ENCODE measurements around the gene CYP1B1. TPM values are rescaled to one million over a fixed set of nuclear protein-coding genes. Genes with fewer than 3 reads are reported as not detected.
"Not testable (repeated sequence)": the region's sequence is repeated elsewhere in the genome, so short reads cannot be mapped to it uniquely, and the experiment has no call there.

Gene CYP1B1
- total and polyA plus RNA-seq, 2 experiments from 2014 or later = 56.0 to 116 TPM

DNA sequence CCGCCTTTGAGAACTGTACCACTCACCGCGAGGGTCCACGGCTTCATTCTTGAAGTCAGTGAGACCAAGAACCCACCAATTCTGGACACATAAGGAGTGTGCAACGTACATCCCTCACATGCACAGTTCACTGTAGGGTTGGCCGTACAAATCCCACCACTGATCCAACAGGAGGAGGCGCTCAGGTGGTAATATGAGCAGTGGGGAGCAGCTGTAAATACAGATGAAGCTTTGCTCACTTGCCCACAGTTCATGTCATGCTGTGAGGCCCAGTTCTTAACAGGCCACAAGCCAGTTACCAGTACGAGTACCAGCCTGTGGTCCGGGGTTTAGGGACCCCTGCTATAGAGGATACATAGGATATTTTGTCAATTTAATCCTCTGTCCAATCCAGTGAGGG lies 54.4 kb downstream of the CYP1B1 start:
- Histone ChIP-seq H4K20me1 (ENCODE audit: insufficient read depth) (no peaks in the 10 kb centered on the region), H3K79me2 (ENCODE audit: insufficient read depth) (no peaks in the 10 kb centered on the region), H3K9me3 (ENCODE audit: low read depth) (no peaks in the 10 kb centered on the region), H3K4me2 (ENCODE audit: unreplicated experiment) (no peak overlapping the region), H3F3A (ENCODE audit: insufficient read depth) (0 out of 2 replicates have a peak, but pooled peaks cover under 1% of the 10 kb centered on the region), H3K4me1 (ENCODE audit: insufficient read depth) (peaks cover 4% of the 10 kb centered on the region; the same call in 1 of the 2 replicates), H2AFZ (no peak overlapping the region), H3K4me3 (no peak overlapping the region), H3K27me3 (replicated peaks; ENCODE audit: insufficient read depth) (no peaks in the 10 kb centered on the region), H3K36me3 (ENCODE audit: low read depth) (no peaks in the 10 kb centered on the region), H3K9ac (no peak overlapping the region), H3K27ac (no peak overlapping the region), H3K9me2 (ENCODE audit: insufficient read depth) (no peaks in the 10 kb centered on the region; the same call in 1 of the 2 replicates)
- TF ChIP-seq EZH2 (IDR thresholded peaks at IDR 0.05; ENCODE audit: insufficient read depth, poor library complexity, severe bottlenecking) (no peak), EZH2phosphoT487 (IDR thresholded peaks at IDR 0.05; ENCODE audit: insufficient read depth, low read depth) (no peak)
- 83 to 86% methylated on average over 9 of the region's 9 CpGs for WGBS, 2 experiments (ENCODE audit: low coverage in 1 of 2, low lambda C conversion rate in 2 of 2, missing lambda C conversion rate in 2 of 2)
- in situ Hi-C loops (cut with MboI) = no loop called here
- no peak for DNase-seq

DNA sequence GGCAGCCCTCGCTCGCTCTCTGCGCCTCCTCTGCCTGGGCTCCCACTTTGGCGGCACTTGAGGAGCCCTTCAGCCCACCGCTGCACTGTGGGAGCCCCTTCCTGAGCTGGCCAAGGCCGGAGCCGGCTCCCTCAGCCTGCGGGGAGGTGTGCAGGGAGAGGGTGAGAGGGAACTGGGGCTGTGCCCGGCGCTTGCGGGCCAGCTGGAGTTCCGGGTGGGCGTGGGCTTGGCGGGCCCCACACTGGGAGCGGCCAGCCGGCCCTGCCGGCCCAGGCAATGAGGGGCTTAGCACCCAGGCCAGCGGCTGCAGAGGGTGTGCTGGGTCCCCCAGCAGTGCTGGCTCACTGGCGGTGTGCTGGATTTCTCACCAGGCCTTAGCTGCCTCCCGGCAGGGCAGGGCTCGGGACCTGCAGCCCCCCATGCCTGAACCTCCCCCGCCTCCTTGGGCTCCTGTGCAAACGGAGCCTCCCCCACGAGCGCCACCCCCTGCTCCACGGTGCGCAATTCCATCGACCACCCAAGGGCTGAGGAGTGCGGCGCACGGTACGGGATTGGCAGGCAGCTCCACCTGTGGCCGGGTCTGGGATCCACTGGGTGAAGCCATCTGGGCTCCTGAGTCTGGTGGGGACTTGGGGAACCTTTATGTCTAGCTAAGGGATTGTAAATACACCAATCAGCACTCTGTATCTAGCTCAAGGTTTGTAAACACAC lies 55.4 kb downstream of the CYP1B1 start:
- WGBS, 2 experiments (ENCODE audit: low coverage in 1 of 2, low lambda C conversion rate in 2 of 2, missing lambda C conversion rate in 2 of 2) = 94 to 95% methylated on average over 22 to 33 of the region's 33 CpGs
- H3K27ac ChIP-seq; DNase-seq; H3K4me1 ChIP-seq (ENCODE audit: insufficient read depth); H3K9me3 ChIP-seq (ENCODE audit: low read depth); H3K4me3 ChIP-seq; H3K36me3 ChIP-seq (ENCODE audit: low read depth); H3K4me2 ChIP-seq (ENCODE audit: unreplicated experiment); H3K27me3 ChIP-seq (replicated peaks; ENCODE audit: insufficient read depth); H3K9ac ChIP-seq; in situ Hi-C loops (cut with MboI); H3K79me2 ChIP-seq (ENCODE audit: insufficient read depth); H4K20me1 ChIP-seq (ENCODE audit: insufficient read depth); H3K9me2 ChIP-seq (ENCODE audit: insufficient read depth); H2AFZ ChIP-seq: not testable (repeated sequence)
- H3F3A ChIP-seq (ENCODE audit: insufficient read depth) = peaks cover 11% of the 10 kb centered on the region; the same call in 1 of the 2 replicates

GRCh38 chr2:38017836-38018235 lies 58.1 kb downstream of the CYP1B1 start:
- WGBS, 2 experiments (ENCODE audit: low coverage in 1 of 2, low lambda C conversion rate in 2 of 2, missing lambda C conversion rate in 2 of 2) = 89 to 93% methylated on average over 7 of the region's 7 CpGs
- Histone ChIP-seq H3K9ac (no peak overlapping the region), H3K4me2 (ENCODE audit: unreplicated experiment) (no peak overlapping the region), H2AFZ (no peak overlapping the region), H3K4me3 (no peak overlapping the region), H3K79me2 (ENCODE audit: insufficient read depth) (no peaks in the 10 kb centered on the region), H3K27ac (no peak overlapping the region), H3K9me2 (ENCODE audit: insufficient read depth) (no peaks in the 10 kb centered on the region), H3K27me3 (replicated peaks; ENCODE audit: insufficient read depth) (no peaks in the 10 kb centered on the region), H3K36me3 (ENCODE audit: low read depth) (no peaks in the 10 kb centered on the region), H3K4me1 (ENCODE audit: insufficient read depth) (peaks cover 28% of the 10 kb centered on the region), H3K9me3 (ENCODE audit: low read depth) (no peaks in the 10 kb centered on the region), H4K20me1 (ENCODE audit: insufficient read depth) (no peaks in the 10 kb centered on the region), H3F3A (ENCODE audit: insufficient read depth) (peaks cover 22% of the 10 kb centered on the region)
- in situ Hi-C loops (cut with MboI) = no loop called here
- TF ChIP-seq EZH2 (IDR thresholded peaks at IDR 0.05; ENCODE audit: insufficient read depth, poor library complexity, severe bottlenecking) = no peak
- no peak for TF ChIP-seq EZH2phosphoT487 (IDR thresholded peaks at IDR 0.05; ENCODE audit: insufficient read depth, low read depth)
- DNase-seq = no peak

Other genes with a start within 250 kb of the CYP1B1 start
- 2.5 and 5.8 TPM in 2 replicates for gene RMDN2, start 150.9 kb downstream of the CYP1B1 start, total RNA-seq (2014; rRNA removed; shearing (Covaris generic))
- 9.3 and 11.1 TPM in 2 replicates for gene RMDN2, start 150.9 kb downstream of the CYP1B1 start, polyA plus RNA-seq (2016; fragmentation: Nextera tagmentation; extraction: Ambion mirVana)